Ovary (tissue), 9 donors: ENCODE results near the gene SGMS1. TPM values are rescaled to one million over a fixed set of nuclear protein-coding genes. Genes with fewer than 3 reads are reported as not detected.

Experiments used
- DNase-seq, 5 donors: peaks; one replicate each; pipeline ENCODE4 v3.0.0-alpha.2; 2019 to 2020
- H3K27ac ChIP-seq, 2 donors: fragments of 200-600 bp; one replicate each; pipeline versions ENCODE4 v1.5.1 to v1.8.0; 2019 to 2022
- H3K27me3 ChIP-seq: fragments of 200-600 bp; one replicate; pipeline ENCODE4 v1.8.0; 2022
- H3K36me3 ChIP-seq: fragments of 200-600 bp; sonication (generic); one replicate; pipeline ENCODE4 v1.5.1; 2019
- H3K4me1 ChIP-seq: one replicate; pipeline ENCODE4 v1.8.1; 2013; ENCODE audit warnings: mild to moderate bottlenecking, moderate library complexity; ENCODE audit not compliant: insufficient read depth
- H3K4me3 ChIP-seq: fragments of 200-600 bp; sonication (generic); one replicate; pipeline ENCODE4 v1.5.1; 2017
- H3K9me3 ChIP-seq, 2 donors: fragments of 200-600 bp in 1 of 2; sonication (generic) in 1 of 2; one replicate each; pipeline versions ENCODE4 v1.5.1 to v1.8.1; 2013 to 2019; ENCODE audit warnings: mild to moderate bottlenecking in 1 of 2, moderate library complexity in 1 of 2
- EP300 ChIP-seq: sonication (generic); formaldehyde crosslinking; IDR thresholded peaks from one replicate; pipeline ENCODE4 v1.6.1; 2017; ENCODE audit warnings: antibody characterized with exemption
- POLR2A ChIP-seq: fragments of 450-650 bp; IDR thresholded peaks from one replicate; pipeline ENCODE4 v1.6.1; 2017; ENCODE audit warnings: antibody characterized with exemption, mild to moderate bottlenecking, moderate library complexity
- WGBS, 3 donors: extraction: QIAGEN DNeasy Blood & Tissue Kit in 1 of 3; methylation state at CpG; one replicate each; pipeline versions ENCODE4 v1.1.5 to v1.1.7; 2013 to 2017; 5-methylcytosine and 5-hydroxymethylcytosine counted together
- intact Hi-C, 4 donors: fragments of 100-400 bp; cut with DNase I; formaldehyde crosslinking; loops; one replicate each; pipeline versions ENCODE4 v1.11.0 to v1.15.1; 2022 to 2023
- polyA plus RNA-seq, 2 donors: library from polyadenylated mRNA; stranded (reverse); fragments of 200-250 nt in 1 of 2; fragments of 350-450 nt in 1 of 2; fragmentation: Illumina TruSeq in 1 of 2; extraction: RNeasy Lipid Tissue Mini Kit (QIAGEN cat#74804) in 1 of 2; gene quantifications; one replicate each; pipeline ENCODE4 v1.2.3, GENCODE V29; 2013 to 2014
- total RNA-seq, 7 donors: library from RNA; depleted of rRNA in 2 of 7; stranded (reverse); fragments of >200 nt in 2 of 7; fragmentation: NEBNext Ultra II Directional in 3 of 7; extraction: Animal tissue kit (Norgen Biotek cat#: 25700) in 3 of 7; gene quantifications; one replicate each; pipeline versions ENCODE4 v1.1.0 to v1.2.4, GENCODE V29; 2016 to 2023
- TF ChIP-seq, protein P1 (sequence below), 3 donors: fragments of 450-650 bp in 2 of 3; fragments of 200-600 bp in 1 of 3; IDR thresholded peaks; one replicate each; pipeline versions ENCODE4 v1.5.1 to v1.8.0; 2016 to 2022; ENCODE audit warnings: antibody characterized with exemption in 3 of 3, mild to moderate bottlenecking in 1 of 3
- donor health status: DM: no; HTN: no; CAD: no; lungs with moderate emphysema.
- donor health status: DM: no; HTN: no; CAD: no.
- donor health status: Bipolar disorder and iron deficiency.
- donor health status: DM: yes; HTN: yes; CAD: no.
- donor health status: DM: no; HTN: no; CAD: no.
- donor health status: DM: yes; HTN: yes; CAD: no.

The SGMS1 gene
- total and polyA plus RNA-seq, 9 donors, result 15.6 to 90.0 (median 39.0) TPM

DNA sequence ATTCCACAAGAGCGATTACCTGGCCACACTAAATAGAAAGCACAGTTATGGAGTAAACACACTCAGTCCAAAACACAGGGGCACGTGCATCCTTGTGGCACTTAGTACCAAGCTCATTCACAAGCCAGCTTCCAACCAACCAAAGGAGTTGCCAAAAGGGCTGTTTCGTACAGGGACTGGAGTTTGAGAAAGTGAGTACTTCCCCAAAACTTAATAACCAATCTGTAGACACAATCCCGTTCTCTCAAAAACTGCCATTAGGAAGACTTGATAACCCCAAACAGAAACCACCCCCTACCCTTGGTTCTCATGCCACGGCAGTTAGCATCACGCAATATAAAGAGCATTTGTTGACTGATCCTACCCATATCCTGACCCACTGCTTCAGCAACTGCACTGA, 206.3 kb downstream of the SGMS1 start:
- DNase-seq, result no peak
- intact Hi-C loops, result loop anchor here in 2 of 4 donors (5.0 to 10.0 kb wide), 2 partner anchors 205 to 207 kb away; partner anchors contain the start of gene SGMS1 (in 2 of the 2)
- H3K4me1 ChIP-seq, result peaks cover 5% of the 10 kb centered on the region
- no peaks in the 10 kb centered on the region for H3K36me3 ChIP-seq
- H3K9me3 ChIP-seq, result no peaks in the 10 kb centered on the region
- H3K27me3 ChIP-seq, result no peaks in the 10 kb centered on the region
- peak overlapping the region; percentile 70 for H3K4me3 ChIP-seq
- no peak overlapping the region for H3K27ac ChIP-seq
- TF ChIP-seq EP300, result no peak
- TF ChIP-seq, protein P1, sequence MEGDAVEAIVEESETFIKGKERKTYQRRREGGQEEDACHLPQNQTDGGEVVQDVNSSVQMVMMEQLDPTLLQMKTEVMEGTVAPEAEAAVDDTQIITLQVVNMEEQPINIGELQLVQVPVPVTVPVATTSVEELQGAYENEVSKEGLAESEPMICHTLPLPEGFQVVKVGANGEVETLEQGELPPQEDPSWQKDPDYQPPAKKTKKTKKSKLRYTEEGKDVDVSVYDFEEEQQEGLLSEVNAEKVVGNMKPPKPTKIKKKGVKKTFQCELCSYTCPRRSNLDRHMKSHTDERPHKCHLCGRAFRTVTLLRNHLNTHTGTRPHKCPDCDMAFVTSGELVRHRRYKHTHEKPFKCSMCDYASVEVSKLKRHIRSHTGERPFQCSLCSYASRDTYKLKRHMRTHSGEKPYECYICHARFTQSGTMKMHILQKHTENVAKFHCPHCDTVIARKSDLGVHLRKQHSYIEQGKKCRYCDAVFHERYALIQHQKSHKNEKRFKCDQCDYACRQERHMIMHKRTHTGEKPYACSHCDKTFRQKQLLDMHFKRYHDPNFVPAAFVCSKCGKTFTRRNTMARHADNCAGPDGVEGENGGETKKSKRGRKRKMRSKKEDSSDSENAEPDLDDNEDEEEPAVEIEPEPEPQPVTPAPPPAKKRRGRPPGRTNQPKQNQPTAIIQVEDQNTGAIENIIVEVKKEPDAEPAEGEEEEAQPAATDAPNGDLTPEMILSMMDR (IDR thresholded peaks at IDR 0.05), result no peak
- TF ChIP-seq POLR2A, result no peak
- 18 to 22% (median 19%) methylated on average over 6 of the region's 6 CpGs for WGBS, 3 donors

DNA sequence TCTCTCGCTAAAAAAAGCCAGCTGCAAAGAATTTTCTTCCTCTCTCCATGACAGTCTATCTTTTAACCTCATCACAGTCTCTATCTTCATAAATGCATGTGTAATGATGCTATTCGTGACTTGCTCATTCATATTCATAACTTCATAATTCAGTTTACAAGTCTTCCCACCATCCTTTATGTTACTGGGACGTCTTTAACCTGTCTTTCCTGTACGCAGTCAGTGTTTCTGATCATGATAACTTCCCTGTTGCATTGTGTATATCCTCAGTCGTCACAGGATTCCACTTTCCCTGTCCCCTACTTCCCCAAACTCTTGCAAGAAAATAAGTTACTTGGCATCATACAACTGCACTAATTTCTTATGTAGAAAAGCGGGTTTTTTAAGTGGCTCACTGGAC, 206.9 kb downstream of the SGMS1 start:
- DNase-seq, result no peak
- Histone ChIP-seq H3K9me3 (no peaks in the 10 kb centered on the region), H3K27ac (no peak overlapping the region), H3K4me1 (peaks cover 5% of the 10 kb centered on the region), H3K36me3 (no peaks in the 10 kb centered on the region), H3K27me3 (no peaks in the 10 kb centered on the region), H3K4me3 (no peak overlapping the region)
- 61 to 72% (median 69%) methylated on average over 6 of the region's 6 CpGs for WGBS, 3 donors
- intact Hi-C loops, result loop anchor here in 2 of 4 donors (5.0 to 10.0 kb wide), 2 partner anchors 205 to 208 kb away; partner anchors contain the start of gene SGMS1 (in 2 of the 2)
- TF ChIP-seq POLR2A, result no peak
- TF ChIP-seq EP300, result no peak
- TF ChIP-seq, protein P1 (IDR thresholded peaks at IDR 0.05), result no peak

DNA sequence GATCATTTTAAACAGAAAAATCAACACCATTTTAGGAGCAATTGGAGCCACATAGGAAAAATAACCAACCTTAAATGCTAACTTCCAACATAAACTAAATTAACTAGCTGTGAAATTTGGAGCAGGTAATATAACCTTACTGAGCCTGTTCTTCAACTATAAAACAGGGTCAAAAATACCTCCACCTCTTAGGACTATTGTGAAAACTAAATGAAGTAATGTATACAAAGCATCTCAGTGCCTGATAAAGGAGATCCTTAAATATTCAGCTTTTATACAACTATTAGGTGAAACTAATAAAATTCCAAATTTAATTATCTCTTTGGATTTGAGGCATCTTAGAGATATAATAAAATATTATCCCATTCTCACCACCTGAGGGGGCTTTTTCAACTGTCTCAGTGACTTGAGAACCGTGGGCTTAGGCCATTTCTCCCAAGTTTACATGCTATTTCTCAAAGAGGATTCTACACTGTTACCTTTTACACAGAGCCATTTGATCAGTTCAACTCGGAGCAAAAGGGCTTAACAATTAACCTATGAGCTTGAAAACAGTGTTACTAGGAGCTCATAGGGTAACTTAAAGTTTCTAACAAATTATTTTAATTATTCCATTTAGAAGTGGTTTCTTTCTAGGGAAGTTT, 207.5 kb downstream of the SGMS1 start:
- Histone ChIP-seq H3K4me1 (peaks cover 5% of the 10 kb centered on the region), H3K27me3 (no peaks in the 10 kb centered on the region), H3K36me3 (no peaks in the 10 kb centered on the region), H3K4me3 (no peak overlapping the region), H3K27ac (no peak overlapping the region), H3K9me3 (no peaks in the 10 kb centered on the region)
- TF ChIP-seq POLR2A (no peak), EP300 (no peak)
- TF ChIP-seq, protein P1 (IDR thresholded peaks at IDR 0.05), result no peak
- WGBS, 3 donors, result 40 to 50% (median 41%) methylated on average over 2 of the region's 2 CpGs
- no peak for DNase-seq
- intact Hi-C loops, result loop anchor here in 2 of 4 donors (5.0 to 10.0 kb wide), 2 partner anchors 206 to 208 kb away; partner anchors contain the start of gene SGMS1 (in 2 of the 2)

DNA sequence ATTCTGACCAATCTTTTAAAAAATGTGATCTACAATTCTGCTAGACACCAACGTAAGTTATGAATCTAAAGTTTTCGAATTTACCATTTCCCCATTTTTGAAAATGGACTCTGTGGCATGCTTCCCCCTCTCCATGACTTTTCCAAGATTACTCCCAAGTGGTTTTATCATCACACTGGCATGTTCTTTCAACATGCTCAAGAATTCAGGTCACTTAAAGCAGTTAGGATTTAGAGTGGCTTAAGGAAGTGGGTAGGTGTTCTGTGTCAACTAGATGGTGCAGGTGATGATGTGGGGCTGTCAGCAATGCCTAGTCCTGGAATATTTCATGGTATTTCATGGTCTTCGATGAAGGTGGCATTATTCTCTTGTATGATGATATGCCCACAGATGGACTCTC, 208.5 kb downstream of the SGMS1 start:
- intact Hi-C loops, result loop anchor here in 2 of 4 donors (5.0 to 10.0 kb wide), 2 partner anchors 207 to 210 kb away; partner anchors contain the start of gene SGMS1 (in 2 of the 2)
- TF ChIP-seq, protein P1 (IDR thresholded peaks at IDR 0.05), result no peak
- TF ChIP-seq POLR2A (no peak), EP300 (no peak)
- Histone ChIP-seq H3K4me3 (no peak overlapping the region), H3K27me3 (no peaks in the 10 kb centered on the region), H3K4me1 (peaks cover 5% of the 10 kb centered on the region), H3K27ac (no peak overlapping the region), H3K36me3 (no peaks in the 10 kb centered on the region), H3K9me3 (no peaks in the 10 kb centered on the region)
- whole genome bisulfite sequencing, 3 donors, result 94 to 97% (median 96%) methylated on average over 3 of the region's 3 CpGs
- DNase-seq, result no peak
